Skeletal muscle tissue (tissue), 4 donors: ENCODE data around the gene MET. TPM values are rescaled to one million over a fixed set of nuclear protein-coding genes. Genes with fewer than 3 reads are reported as not detected.

Source experiments
- H3K27ac ChIP-seq: one replicate; pipeline ENCODE4 v1.7.0; 2013; ENCODE audit warnings: mild to moderate bottlenecking, low read depth, low read length, inconsistent platforms
- H3K27me3 ChIP-seq, 3 donors: one replicate each; pipeline ENCODE4 v1.7.0; 2013; ENCODE audit warnings: low read length in 3 of 3; ENCODE audit not compliant: control insufficient read depth in 3 of 3, insufficient read depth in 3 of 3
- H3K36me3 ChIP-seq, 3 donors: one replicate each; pipeline ENCODE4 v1.7.0; 2013; ENCODE audit warnings: low read length in 3 of 3; ENCODE audit not compliant: control insufficient read depth in 3 of 3, insufficient read depth in 3 of 3
- H3K4me1 ChIP-seq, 3 donors: one replicate each; pipeline ENCODE4 v1.7.0; 2013; ENCODE audit warnings: low read length in 3 of 3, mild to moderate bottlenecking in 3 of 3; ENCODE audit not compliant: control insufficient read depth in 3 of 3, insufficient read depth in 3 of 3
- H3K4me3 ChIP-seq, 3 donors: one replicate each; pipeline ENCODE4 v1.7.0; 2013; ENCODE audit warnings: low read length in 3 of 3
- H3K9ac ChIP-seq, 3 donors: one replicate each; pipeline ENCODE4 v1.7.0; 2013; ENCODE audit warnings: low read length in 3 of 3, mild to moderate bottlenecking in 3 of 3, moderate library complexity in 2 of 3, low read depth in 1 of 3
- H3K9me3 ChIP-seq, 3 donors: one replicate each; pipeline ENCODE4 v1.7.0; 2013; ENCODE audit warnings: low read length in 3 of 3; ENCODE audit not compliant: control insufficient read depth in 3 of 3
- total RNA-seq: library from RNA; depleted of rRNA; stranded (reverse); fragments of >200 nt; gene quantifications from one replicate; pipeline ENCODE4 v1.2.3, GENCODE V29; 2014
- donor health status: Osteomylitis.

Gene MET
- total RNA-seq, 1 donor from 2014 or later = 26.1 TPM

DNA sequence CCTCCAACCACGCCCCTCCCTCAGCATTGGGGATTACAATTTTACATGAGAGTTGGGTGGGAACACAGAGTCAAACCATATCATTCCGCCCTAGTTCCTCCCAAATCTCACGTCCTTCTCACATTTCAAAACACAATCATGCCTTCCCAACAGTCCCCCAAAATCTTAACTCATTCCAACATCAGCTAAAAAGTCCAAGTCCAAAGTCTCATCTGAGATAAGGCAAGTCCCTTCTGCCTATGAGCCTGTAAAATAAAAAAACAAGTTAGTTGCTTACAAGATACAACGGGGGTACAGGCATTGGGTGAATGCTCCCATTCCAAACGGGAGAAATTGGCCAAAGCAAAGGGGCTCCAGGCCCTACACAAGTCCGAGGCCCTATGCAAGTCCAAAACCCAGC is 112.7 kb downstream of the MET start:
- Histone ChIP-seq H3K36me3 (peaks cover 0 to 8% (median 5%) of the 10 kb centered on the region in 3 donors), H3K4me1 (peaks cover 10 to 33% (median 15%) of the 10 kb centered on the region in 3 donors), H3K9ac (no peak overlapping the region), H3K27ac (no peak overlapping the region), H3K9me3 (no peaks in the 10 kb centered on the region), H3K4me3 (no peak overlapping the region), H3K27me3 (no peaks in the 10 kb centered on the region)

DNA sequence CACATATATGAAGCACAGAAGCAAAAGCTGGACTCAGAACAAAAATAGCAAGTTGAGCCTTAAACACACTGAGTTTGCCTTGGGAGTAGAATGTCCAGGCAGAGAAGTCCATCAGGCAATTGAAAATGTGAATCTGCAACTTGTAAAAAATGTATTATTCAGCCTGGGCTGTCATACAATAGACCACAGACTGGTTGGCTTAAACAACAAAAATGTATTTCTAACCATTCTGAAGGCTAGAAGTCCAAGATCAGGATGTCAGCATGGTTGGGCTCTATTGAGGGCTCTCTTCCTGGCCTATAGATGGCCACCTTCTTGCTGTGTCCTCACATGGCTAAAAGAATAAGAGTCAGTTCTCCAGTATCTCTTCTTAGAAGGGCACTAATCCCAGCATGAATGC is 113.8 kb downstream of the MET start:
- peaks cover 4 to 25% (median 8%) of the 10 kb centered on the region in 3 donors for H3K4me1 ChIP-seq
- no peak overlapping the region for H3K9ac ChIP-seq
- H3K27ac ChIP-seq = no peak overlapping the region
- H3K9me3 ChIP-seq = no peaks in the 10 kb centered on the region
- no peak overlapping the region for H3K4me3 ChIP-seq
- H3K27me3 ChIP-seq = no peaks in the 10 kb centered on the region
- peaks cover 0 to 8% (median 5%) of the 10 kb centered on the region in 3 donors for H3K36me3 ChIP-seq

DNA sequence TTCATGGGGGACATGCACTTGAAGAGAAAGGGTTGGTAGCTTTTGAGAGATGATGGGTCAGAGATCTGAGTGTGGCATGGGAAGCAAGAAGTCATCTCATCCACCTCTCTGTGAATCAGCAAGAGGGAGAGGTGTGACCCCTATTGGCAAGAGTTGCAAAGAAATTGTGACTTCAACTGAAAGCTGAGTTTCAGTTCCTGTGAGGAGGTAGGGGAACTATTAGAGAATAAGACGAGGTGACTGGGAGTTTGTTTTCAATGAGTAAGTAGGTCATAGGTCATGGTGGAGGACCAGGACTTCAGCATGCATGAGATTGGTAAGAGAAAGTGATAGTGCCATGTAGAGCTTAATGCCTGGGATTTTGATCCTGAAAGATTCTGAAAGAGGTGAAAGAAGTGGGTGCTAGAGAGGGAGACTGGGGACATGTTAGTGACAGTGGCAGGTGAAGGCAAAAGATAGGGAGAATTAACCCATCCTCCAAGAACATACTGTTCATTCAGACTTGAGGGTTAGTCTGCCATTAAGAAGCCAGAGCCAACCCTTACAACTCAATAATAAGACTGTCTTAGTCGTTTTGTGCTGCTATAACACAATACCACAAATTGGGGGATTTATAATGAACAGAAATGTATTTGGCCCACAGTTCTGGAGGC is 114.9 kb downstream of the MET start:
- Histone ChIP-seq H3K4me1 (peaks cover 0 to 17% (median 5%) of the 10 kb centered on the region in 3 donors), H3K9ac (no peak overlapping the region), H3K27ac (no peak overlapping the region), H3K9me3 (no peaks in the 10 kb centered on the region), H3K36me3 (peaks cover 0 to 8% (median 5%) of the 10 kb centered on the region in 3 donors), H3K27me3 (no peaks in the 10 kb centered on the region), H3K4me3 (no peak overlapping the region)

DNA sequence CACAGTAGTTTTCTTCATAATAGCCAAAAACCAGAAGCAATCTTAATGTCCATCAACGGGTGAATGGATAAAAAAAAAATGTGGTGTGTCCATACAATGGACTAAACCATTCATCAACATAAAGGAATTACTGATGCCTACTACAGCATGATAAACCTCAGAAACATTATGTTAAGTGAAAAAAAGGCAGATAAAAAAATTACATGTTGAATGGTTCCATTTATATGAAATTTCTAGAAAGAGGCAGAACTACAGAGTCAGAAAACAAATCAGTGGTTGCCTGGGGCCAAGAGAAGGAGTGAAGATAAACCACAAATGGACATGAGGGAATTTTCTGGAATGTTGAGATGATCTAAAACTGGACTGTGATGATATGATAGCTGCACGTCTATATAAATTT is 115.9 kb downstream of the MET start:
- H3K27ac ChIP-seq = no peak overlapping the region
- H3K27me3 ChIP-seq = no peaks in the 10 kb centered on the region
- H3K4me3 ChIP-seq = no peak overlapping the region
- H3K9me3 ChIP-seq = no peaks in the 10 kb centered on the region
- peaks cover 0 to 8% (median 5%) of the 10 kb centered on the region in 3 donors for H3K36me3 ChIP-seq
- no peak overlapping the region for H3K9ac ChIP-seq
- H3K4me1 ChIP-seq = peaks cover 0 to 8% (median 5%) of the 10 kb centered on the region in 3 donors

DNA sequence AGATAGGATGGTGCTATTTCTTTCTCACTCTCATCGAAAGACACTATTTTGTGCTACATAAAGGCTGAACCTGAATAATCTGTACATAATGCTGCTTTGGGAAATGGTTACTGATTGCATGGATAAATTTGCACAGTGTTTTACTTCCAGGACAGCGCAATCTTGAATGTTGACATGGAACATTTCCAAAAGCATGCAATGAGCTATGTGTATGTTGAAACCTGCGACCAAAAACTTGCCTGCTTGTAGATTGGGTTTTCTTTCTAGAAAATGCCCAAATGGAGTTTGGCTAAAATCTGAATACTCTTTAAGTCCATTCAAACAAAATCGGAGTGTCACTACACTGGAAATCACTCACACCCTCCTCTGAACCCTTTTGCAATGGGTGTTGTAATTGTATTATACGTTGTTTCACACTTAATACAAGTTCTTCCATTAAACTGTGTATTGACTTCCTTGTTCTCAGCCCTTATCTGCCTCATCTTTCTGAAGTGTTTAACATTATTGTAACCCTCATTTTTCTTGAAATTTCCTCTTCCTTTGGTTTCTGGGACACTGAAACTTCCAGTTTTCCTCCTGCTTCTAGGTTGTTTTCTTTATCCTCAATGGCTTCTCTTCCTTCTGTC is 116.7 kb downstream of the MET start:
- peaks cover 0 to 6% (median 3%) of the 10 kb centered on the region in 3 donors for H3K36me3 ChIP-seq
- H3K27me3 ChIP-seq = no peaks in the 10 kb centered on the region
- no peak overlapping the region for H3K27ac ChIP-seq
- no peak overlapping the region for H3K9ac ChIP-seq
- H3K4me1 ChIP-seq = peaks cover 0 to 8% (median 5%) of the 10 kb centered on the region in 3 donors
- H3K4me3 ChIP-seq = no peak overlapping the region
- H3K9me3 ChIP-seq = no peaks in the 10 kb centered on the region

DNA sequence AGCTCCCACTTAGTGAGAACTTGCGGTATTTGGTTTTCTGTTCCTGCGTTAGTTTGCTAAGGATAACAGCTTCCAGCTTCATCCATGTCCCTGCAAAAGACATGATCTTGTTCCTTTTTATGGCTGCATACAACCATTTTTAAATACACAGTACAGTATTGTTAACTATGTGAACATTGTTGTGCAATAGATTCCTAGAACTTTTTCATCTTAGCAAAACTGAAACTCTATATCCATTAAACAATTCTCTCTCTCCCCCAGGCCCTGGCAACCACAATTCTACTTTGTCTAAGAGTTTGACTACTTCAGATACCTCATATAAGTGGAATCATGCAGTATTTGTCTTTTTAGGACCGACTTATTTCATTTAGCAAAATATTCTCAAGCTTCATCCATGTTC is 118.0 kb downstream of the MET start:
- Histone ChIP-seq H3K9ac (no peak overlapping the region), H3K27me3 (no peaks in the 10 kb centered on the region), H3K27ac (no peak overlapping the region), H3K36me3 (no peaks in the 10 kb centered on the region), H3K4me1 (peaks cover 0 to 8% (median 5%) of the 10 kb centered on the region in 3 donors), H3K4me3 (no peak overlapping the region), H3K9me3 (no peaks in the 10 kb centered on the region)

DNA sequence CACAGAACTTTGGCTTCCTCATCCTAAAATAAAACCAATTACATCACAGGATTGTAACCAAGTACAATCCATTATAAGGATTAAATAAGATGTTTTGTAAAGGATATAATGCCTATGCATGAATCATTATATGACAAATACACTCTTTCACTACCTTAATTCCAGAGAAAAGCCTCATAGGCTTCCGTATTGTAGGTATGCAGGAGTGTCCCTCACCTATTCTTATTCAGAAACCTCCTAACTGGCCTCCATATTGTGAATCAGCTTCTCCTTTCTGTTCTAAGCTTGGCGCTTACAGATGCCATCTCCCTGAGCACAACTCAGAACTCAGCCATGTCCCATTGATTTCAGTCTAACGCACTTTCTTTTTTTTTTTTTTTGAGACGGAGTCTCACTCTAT is 120.8 kb downstream of the MET start:
- H3K9me3 ChIP-seq = no peaks in the 10 kb centered on the region
- no peak overlapping the region for H3K27ac ChIP-seq
- H3K36me3 ChIP-seq = peaks cover 4 to 7% (median 5%) of the 10 kb centered on the region in 3 donors
- no peak overlapping the region for H3K9ac ChIP-seq
- no peaks in the 10 kb centered on the region for H3K4me1 ChIP-seq
- no peaks in the 10 kb centered on the region for H3K27me3 ChIP-seq
- no peak overlapping the region for H3K4me3 ChIP-seq

DNA sequence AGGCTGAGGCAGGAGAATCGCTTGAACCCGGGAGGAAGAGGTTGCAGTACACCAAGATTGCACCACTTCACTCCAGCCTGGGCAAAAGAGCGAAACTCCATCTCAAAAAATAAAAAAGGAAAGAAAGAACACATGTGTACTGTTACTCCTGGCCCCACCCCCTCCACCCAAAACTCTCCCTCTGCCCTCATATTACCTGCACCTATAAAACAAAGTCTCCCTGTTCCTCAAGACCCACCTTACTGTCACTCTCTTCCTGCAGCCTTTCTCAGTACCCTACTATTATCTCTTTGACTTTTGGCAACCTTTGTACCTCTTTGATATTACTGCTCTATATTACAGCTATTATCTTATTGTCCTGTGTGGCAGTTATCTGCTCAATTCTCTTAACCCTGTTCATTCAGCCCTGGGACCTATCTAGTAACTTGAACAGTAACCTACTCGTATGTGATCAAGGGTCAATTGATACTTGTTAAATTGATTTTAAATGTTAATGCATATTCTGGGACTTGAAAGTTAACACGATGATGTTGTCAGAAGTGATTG is 121.9 kb downstream of the MET start:
- Histone ChIP-seq H3K36me3 (peaks cover 4 to 7% (median 5%) of the 10 kb centered on the region in 3 donors), H3K4me1 (no peaks in the 10 kb centered on the region), H3K4me3 (no peak overlapping the region), H3K9me3 (no peaks in the 10 kb centered on the region), H3K27ac (no peak overlapping the region), H3K9ac (no peak overlapping the region), H3K27me3 (no peaks in the 10 kb centered on the region)

DNA sequence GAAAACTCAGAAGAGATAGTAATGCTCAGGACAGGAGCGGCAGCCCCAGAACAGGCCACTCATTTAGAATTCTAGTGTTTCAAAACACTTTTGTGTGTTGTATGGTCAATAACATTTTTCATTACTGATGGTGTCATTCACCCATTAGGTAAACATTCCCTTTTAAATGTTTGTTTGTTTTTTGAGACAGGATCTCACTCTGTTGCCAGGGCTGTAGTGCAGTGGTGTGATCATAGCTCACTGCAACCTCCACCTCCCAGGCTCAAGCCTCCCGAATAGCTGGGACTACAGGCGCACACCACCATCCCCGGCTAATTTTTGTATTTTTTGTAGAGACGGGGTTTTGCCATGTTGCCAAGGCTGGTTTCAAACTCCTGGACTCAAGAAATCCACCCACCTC is 124.5 kb downstream of the MET start:
- Histone ChIP-seq H3K36me3 (peaks cover 4 to 7% (median 5%) of the 10 kb centered on the region in 3 donors), H3K27ac (no peak overlapping the region), H3K4me1 (no peaks in the 10 kb centered on the region), H3K9ac (no peak overlapping the region), H3K9me3 (no peaks in the 10 kb centered on the region), H3K27me3 (no peaks in the 10 kb centered on the region), H3K4me3 (no peak overlapping the region)

DNA sequence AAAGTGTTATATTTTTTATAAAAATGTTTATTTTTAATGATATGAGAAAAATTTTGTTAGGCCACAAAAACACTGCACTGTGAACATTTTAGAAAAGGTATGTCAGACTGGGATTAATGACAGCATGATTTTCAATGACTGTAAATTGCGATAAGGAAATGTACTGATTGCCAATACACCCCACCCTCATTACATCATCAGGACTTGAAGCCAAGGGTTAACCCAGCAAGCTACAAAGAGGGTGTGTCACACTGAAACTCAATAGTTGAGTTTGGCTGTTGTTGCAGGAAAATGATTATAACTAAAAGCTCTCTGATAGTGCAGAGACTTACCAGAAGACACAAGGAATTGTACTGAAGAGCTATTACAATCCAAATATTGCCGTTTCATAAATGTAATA is 125.6 kb downstream of the MET start:
- H3K27ac ChIP-seq = no peak overlapping the region
- no peaks in the 10 kb centered on the region for H3K9me3 ChIP-seq
- H3K4me3 ChIP-seq = no peak overlapping the region
- H3K36me3 ChIP-seq = peaks cover 4 to 7% (median 5%) of the 10 kb centered on the region in 3 donors
- H3K9ac ChIP-seq = no peak overlapping the region
- H3K27me3 ChIP-seq = no peaks in the 10 kb centered on the region
- H3K4me1 ChIP-seq = peaks cover 3 to 6% (median 5%) of the 10 kb centered on the region in 3 donors
